ENCODE data around the gene RALA. TPM values are rescaled to one million over a fixed set of nuclear protein-coding genes. Genes with fewer than 3 reads are reported as not detected.
A peak's percentile ranks its signal among the peaks of the same experiment; 100 is the strongest.

The RALA gene
- total RNA-seq, 4 donors from 2014 or later: 20.5 to 31.0 (median 26.3) TPM

DNA sequence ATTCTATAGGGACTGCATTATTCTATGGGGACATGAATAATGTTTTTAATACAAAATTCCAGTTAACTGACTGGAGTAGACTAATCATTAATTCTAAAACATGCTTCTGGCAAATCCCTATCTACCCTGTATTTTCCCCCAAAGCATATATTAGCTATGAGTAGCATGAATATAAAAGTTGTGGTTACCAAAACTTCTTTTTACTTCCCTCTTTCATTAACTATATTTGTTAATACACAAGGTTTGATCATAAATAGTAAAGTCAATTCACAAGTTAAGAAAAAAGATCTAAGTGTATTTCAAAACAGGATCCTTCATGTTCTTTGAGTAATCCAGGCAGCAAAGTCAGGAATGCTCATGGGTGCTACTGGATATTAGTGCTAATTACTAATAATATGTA is 2.9 kb upstream of the RALA start:
- no peak for TF ChIP-seq POLR2A (IDR thresholded peaks at IDR 0.05)
- TF ChIP-seq, protein P1, sequence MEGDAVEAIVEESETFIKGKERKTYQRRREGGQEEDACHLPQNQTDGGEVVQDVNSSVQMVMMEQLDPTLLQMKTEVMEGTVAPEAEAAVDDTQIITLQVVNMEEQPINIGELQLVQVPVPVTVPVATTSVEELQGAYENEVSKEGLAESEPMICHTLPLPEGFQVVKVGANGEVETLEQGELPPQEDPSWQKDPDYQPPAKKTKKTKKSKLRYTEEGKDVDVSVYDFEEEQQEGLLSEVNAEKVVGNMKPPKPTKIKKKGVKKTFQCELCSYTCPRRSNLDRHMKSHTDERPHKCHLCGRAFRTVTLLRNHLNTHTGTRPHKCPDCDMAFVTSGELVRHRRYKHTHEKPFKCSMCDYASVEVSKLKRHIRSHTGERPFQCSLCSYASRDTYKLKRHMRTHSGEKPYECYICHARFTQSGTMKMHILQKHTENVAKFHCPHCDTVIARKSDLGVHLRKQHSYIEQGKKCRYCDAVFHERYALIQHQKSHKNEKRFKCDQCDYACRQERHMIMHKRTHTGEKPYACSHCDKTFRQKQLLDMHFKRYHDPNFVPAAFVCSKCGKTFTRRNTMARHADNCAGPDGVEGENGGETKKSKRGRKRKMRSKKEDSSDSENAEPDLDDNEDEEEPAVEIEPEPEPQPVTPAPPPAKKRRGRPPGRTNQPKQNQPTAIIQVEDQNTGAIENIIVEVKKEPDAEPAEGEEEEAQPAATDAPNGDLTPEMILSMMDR (IDR thresholded peaks at IDR 0.05): no peak
- no peaks in the 10 kb centered on the region for H3K27me3 ChIP-seq
- no peak overlapping the region for H3K27ac ChIP-seq

DNA sequence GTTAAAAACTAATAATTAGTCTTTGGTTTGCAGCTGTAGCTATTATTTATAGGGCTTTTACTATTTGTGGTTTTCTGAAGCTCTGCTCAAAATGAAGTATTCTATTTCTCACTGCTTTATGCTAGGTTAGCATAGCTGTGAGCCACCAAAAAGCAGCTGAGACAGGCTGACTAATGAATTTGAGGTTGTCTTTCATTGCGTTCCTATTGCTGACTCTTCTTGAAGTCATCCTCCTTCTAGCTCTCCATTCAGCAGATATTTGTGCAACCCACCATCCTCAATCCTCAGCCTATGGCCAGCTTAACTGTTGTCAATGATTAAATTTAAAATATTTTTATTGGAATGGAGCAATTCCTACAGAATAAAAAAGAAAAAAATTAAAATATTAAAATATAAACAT is 2.1 kb upstream of the RALA start:
- Histone ChIP-seq H3K4me3 (no peak overlapping the region), H3K27me3 (no peaks in the 10 kb centered on the region), H3K9me3 (no peaks in the 10 kb centered on the region), H3K27ac (no peak overlapping the region), H3K36me3 (no peaks in the 10 kb centered on the region), H3K4me1 (peaks cover 0 to 19% (median 1%) of the 10 kb centered on the region in 4 donors)
- DNase-seq: no peak
- TF ChIP-seq, protein P1 (IDR thresholded peaks at IDR 0.05): no peak
- TF ChIP-seq POLR2A (IDR thresholded peaks at IDR 0.05): no peak

More for the DNA sequence above, 2.9 kb upstream of the RALA start:
- H3K36me3 ChIP-seq: no peaks in the 10 kb centered on the region
- DNase-seq: no peak
- no peaks in the 10 kb centered on the region for H3K9me3 ChIP-seq
- no peak overlapping the region for H3K4me3 ChIP-seq
- H3K4me1 ChIP-seq: peaks cover 0 to 14% (median 1%) of the 10 kb centered on the region in 4 donors

DNA sequence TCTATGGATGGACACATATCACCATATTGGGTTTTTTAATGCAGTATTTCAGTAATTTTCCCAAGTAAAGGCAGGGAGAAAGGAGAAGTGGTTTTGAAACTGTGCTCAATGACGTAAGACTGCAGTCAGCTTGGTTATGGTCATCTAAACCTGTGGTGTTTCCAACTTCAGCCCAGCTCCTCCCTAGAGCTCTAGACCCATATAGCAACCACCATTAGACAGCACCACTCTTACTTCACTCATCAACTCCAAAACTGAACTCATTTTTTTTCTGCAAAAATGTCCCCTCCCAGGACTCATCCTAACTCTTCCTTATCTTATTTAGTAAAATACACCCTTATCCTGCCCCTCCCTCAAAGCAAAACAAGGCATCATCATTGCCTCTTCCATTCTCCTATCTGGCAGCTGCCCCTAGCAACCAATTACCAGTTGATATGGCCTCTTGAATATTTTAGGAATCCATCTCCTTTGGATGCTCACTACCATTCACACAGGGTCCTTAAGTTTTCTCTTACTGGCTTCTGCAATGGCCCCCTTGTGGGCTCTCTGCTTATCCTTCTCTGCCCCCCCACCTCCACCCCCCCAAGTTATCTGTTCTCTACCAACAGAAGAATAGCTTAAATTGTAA is 1.5 kb upstream of the RALA start:
- Histone ChIP-seq H3K27ac (no peak overlapping the region), H3K9me3 (no peaks in the 10 kb centered on the region)
- TF ChIP-seq, protein P1 (IDR thresholded peaks at IDR 0.05): no peak
- TF ChIP-seq POLR2A (IDR thresholded peaks at IDR 0.05): no peak

DNA sequence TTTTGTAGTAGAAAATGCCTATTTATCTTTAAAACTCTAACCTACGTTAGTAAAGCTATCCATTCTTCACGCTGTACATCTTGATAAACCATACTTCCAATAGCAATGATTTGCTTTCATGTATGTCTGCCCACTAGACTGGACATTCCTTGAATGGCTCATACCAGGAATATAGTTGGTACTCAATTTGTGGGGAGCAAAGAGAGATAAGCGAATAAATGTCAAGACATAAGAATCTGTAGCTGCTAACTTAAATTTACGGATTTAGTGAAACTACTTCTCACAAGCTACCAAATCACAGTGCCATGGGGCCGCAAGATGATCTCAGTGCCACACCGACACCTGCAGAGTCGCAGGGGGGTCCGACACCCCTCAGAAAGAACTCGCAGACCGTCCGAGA is 763 bp upstream of the RALA start:
- Histone ChIP-seq H3K9me3 (no peaks in the 10 kb centered on the region), H3K27me3 (no peaks in the 10 kb centered on the region), H3K27ac (peak overlapping the region; percentile 84 to 98 (median 90)), H3K4me1 (peaks cover 0 to 28% (median 1%) of the 10 kb centered on the region in 4 donors), H3K36me3 (no peaks in the 10 kb centered on the region), H3K4me3 (peak overlapping the region; percentile 80 to 97 (median 89))
- no peak for DNase-seq
- TF ChIP-seq, protein P1 (IDR thresholded peaks at IDR 0.05): no peak
- no peak for TF ChIP-seq POLR2A (IDR thresholded peaks at IDR 0.05)

More for the DNA sequence above, 1.5 kb upstream of the RALA start:
- Histone ChIP-seq H3K4me1 (peaks cover 0 to 21% (median 1%) of the 10 kb centered on the region in 4 donors), H3K4me3 (no peak overlapping the region), H3K27me3 (no peaks in the 10 kb centered on the region), H3K36me3 (no peaks in the 10 kb centered on the region)
- no peak for DNase-seq

DNA sequence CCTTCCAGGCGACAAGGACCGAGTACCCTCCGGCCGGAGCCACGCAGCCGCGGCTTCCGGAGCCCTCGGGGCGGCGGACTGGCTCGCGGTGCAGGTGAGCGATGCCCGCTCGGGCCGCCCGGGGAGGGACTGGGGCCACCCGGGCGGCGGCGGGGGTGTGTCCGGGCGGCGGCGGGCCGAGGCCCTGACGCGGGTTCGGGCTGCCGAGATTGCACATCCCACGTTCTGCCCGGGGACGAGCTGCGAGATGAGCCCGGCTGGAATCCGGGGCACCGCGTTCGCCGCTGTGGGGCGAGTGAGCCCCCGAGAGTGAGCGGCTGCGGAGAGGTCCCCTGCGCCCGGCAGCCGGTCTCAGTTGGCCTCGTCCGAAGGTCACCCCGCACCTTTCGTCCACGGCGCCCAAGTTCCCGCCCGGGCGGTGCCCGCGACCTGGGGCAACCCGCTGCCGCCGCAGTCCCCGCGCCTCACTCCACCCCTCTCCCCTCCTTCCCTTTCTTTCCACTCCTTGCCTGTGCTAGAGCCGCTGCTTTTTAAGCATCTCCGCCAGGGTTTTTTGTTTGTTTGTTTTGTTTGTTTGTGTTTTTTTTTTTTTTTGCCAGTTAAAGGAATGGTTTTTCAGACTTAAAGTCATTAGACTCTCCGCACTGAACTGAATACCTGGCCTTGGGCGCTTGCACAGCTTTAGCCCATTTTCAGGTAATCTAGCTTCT is 515 bp downstream of the RALA start:
- Histone ChIP-seq H3K9me3 (no peaks in the 10 kb centered on the region), H3K4me1 (peaks cover 0 to 30% (median 1%) of the 10 kb centered on the region in 4 donors), H3K27ac (peak overlapping the region; percentile 84 to 98 (median 90)), H3K4me3 (peak overlapping the region; percentile 80 to 97 (median 89)), H3K36me3 (no peaks in the 10 kb centered on the region), H3K27me3 (no peaks in the 10 kb centered on the region)
- DNase-seq: peak; percentile 20 to 85 (median 77)
- TF ChIP-seq POLR2A (IDR thresholded peaks at IDR 0.05): no peak
- TF ChIP-seq, protein P1 (IDR thresholded peaks at IDR 0.05): no peak

Measured in Peyer's patch (tissue), 4 donors.